GM12892 (cell line): ENCODE measurements around the gene HIVEP3.
A peak's percentile ranks its signal among the peaks of the same experiment; 100 is the strongest.

Source experiments
- DNase-seq: peaks from one replicate; pipeline ENCODE4 v3.0.0; 2011; ENCODE audit not compliant: insufficient read length
- FAIRE-seq: peaks from 2 replicates; lab custom pipeline; 2011; peaks lifted over from hg19 to GRCh38; lab: Jason Lieb, UNC
- POLR2A ChIP-seq: IDR thresholded peaks from 2 replicates; pipeline ENCODE4 v1.6.1; 2011; ENCODE audit warnings: low read depth, low read length, control low read depth
- POLR2AphosphoS5 ChIP-seq: IDR thresholded peaks from 2 replicates; pipeline ENCODE4 v1.6.1; 2011; ENCODE audit warnings: low read depth, low read length, control low read depth
- TAF1 ChIP-seq: IDR thresholded peaks from 2 replicates; pipeline ENCODE4 v1.6.1; 2011; ENCODE audit warnings: low read depth, mild to moderate bottlenecking, control low read depth, low read length, borderline replicate concordance

HIVEP3 gene

DNA sequence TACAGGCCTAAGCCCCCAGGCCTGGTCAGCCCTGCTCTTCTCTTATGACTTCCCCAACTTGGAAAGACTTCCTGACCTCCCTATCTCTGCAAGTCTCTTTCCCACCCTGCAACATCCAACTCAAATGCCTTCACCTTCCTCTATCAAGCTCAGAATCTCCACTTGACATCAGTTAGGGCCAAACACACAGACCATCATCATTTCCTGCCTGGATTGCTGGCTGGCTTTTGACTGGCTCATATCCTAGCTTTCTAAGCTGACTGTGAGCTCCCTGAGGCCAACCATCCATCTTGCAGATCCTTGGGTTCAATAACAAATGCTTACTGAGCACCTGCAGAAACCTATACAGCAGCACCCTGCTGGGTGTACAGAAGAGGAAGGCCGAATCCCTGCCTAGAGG, 296.9 kb downstream of the HIVEP3 start:
- peak; percentile 21 for FAIRE-seq
- TF ChIP-seq POLR2A (no peak), POLR2AphosphoS5 (no peak), TAF1 (no peak)
- no peak for DNase-seq

DNA sequence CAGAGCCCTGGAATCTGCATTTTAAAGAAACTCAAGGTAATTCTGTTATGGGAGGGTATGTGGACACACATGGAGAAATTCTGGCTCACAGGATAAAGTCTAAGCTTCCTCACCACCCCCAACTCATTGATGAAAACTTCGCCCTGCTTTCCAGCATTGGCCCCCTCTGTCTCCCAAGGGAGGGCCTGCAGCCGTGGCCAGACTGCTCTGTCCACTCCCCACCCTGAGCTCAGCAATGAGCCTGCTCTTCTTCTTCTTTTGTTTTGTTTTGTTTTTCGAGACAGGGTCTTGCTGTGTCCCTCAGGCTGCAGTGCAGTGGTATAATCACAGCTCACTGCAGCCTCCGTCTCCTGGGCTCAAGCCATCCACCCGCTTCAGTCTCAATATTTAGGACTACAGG, 297.5 kb downstream of the HIVEP3 start:
- DNase-seq (no peak), FAIRE-seq (no peak)
- TF ChIP-seq POLR2AphosphoS5 (no peak), TAF1 (no peak)

DNA sequence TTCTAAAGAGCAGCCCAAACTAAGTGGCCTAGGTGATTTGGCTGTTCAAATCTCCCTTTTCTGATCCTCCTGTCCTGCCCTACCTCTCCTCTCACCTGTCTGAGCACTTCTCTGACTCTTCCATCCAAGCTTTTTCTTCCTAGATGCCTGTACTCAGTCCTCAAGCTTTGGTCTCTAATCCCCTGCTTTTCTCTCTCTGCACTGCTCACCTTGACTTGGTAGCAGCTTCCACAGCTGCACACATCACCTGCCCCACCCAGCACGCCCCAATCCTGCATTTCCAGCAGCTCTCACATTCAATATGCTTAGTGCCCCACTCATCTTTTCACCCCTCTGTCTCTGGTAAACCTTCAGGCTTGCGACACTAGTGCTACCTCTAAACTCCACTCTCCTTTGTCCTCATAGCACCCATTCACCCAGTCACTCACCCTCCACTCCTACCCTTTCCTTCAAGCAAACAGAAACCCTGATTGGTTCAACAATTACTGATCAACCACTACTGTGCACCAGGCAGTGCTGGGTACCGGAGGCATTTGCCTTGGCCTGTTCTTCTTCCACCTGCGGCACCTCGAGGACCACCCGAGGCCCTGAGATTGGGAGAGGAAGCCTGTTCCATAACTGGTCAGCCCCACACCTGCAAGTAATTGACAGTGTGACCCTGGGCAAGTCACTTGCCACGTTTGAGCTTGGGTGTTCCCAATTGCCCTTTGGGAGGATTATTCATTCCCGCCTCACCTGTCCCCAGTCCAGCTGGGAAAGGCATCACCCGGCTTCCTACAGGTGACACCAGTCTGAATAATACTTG, 298.2 kb downstream of the HIVEP3 start:
- TF ChIP-seq POLR2A: no peak
- no peak for TF ChIP-seq POLR2AphosphoS5
- TF ChIP-seq TAF1: no peak
- peak; percentile 78 for FAIRE-seq
- DNase-seq: no peak

DNA sequence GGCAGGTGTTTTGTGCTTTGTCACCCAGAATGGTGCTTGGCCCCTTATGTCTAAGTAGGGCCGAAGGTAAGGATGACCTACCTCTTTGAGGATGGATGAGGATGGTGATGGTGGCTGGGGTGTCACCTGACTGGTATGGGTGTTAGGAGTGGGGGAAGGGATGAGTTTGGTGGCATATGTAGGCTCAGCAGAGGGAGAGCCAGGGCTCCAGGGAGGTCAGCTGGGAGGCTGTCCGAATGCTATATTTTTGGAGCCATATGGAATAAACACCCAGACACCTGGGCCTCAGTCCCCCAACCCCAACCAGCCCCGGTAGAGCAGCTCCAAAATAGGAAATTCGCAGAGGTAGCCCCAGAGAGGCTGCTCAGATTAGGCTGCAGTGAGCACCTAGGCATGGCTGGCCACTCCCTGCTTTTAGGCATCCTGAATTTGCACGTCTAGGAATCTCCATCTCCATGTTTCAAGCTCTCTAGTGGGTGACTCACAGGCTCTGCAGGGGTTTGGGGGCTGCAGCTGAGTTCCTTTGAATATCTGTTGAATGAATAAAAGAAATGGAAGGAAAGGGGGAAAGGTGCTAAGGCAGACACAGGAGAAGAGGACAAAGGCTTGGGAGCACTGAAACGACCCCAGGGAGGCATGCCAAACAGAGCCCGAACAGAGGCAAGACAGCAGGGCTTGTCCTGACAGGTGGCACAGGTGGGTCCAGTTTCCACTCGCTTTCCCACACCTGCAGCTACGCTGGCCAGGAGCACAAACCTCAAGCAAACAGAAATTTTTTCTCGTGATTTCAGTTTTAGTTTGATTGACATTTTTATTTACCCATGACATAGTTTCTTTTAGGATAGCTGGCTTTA, 299.0 kb downstream of the HIVEP3 start:
- no peak for DNase-seq
- TF ChIP-seq POLR2AphosphoS5: no peak
- FAIRE-seq: no peak

DNA sequence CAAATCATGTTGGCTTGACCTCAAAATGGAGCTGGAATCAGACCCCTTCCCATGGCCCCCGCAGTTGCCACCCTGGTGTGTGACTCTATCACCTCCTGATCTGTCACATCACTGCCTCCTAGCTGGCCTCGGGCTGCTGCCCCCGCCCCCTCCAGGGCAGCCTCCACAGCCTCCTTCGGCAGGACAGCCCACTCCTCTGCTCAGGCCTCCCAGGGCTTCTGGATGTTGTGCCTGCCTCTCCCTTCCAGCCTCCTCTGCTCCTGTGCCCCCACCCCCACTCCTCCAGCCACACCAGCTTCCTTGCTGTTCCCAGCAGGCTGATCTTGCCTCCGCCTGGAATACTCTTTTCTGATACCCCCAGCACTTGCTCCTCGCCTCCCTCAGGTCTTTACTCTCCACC, 299.9 kb downstream of the HIVEP3 start:
- no peak for TF ChIP-seq POLR2A
- FAIRE-seq: no peak
- DNase-seq: no peak

DNA sequence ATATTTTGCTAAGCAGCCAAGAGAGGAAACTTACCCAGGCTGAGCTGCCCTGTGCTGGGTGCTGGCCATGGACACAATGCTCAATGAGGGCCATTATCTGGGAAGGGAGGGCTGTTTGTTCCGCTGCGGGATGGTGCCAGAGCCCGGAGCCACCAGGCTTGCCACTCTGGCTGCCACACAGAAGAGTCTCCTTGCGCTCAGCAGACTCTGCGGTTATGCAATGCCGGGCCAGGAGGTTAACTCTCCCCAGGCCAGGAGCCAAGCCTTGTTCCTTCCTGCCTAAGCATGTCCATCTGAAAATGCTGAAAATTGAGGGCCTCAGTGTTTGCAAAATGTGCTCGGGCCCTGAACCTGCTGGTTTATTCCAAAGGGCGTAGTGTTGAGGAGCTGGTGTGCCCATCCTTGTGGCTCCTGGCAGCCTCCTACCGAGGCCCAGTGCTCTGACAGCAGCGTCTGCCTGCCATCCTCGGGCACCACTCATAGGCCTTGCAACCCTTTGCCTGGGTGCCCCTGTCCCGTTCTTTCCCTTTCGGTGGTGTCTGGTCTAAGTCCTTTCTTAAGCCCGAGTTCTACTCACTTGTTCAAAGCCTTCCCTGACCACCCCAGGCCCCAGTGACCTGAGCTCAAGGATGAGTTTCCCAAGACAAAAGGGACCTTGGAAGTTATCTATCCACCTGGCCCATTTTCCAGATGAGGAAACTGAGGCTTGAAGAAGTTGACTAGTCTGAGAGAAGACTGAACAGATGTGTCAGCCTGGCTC, 300.5 kb downstream of the HIVEP3 start:
- no peak for FAIRE-seq
- TF ChIP-seq POLR2AphosphoS5: no peak
- no peak for TF ChIP-seq TAF1
- no peak for TF ChIP-seq POLR2A
- no peak for DNase-seq

DNA sequence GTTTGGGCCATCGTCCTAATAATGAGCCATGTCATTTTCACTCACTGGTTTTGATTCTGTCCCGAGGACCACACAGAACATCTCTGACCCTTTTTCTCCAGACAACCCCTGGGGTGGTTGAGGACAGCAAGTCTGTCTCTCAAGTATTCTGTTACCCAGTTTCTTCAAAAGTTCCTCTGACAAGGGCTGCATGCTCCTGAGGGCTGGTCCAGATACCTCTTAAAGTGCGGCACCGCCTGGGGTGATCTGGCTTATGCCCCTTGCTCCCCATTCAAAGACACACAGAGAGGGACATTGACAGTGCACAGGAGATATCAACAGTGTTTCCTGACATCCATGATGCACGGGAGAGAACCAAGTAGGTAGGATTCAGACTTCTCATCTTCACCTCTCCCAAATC, 301.4 kb downstream of the HIVEP3 start:
- TF ChIP-seq TAF1: no peak
- no peak for TF ChIP-seq POLR2AphosphoS5
- no peak for TF ChIP-seq POLR2A
- FAIRE-seq (no peak), DNase-seq (no peak)

DNA sequence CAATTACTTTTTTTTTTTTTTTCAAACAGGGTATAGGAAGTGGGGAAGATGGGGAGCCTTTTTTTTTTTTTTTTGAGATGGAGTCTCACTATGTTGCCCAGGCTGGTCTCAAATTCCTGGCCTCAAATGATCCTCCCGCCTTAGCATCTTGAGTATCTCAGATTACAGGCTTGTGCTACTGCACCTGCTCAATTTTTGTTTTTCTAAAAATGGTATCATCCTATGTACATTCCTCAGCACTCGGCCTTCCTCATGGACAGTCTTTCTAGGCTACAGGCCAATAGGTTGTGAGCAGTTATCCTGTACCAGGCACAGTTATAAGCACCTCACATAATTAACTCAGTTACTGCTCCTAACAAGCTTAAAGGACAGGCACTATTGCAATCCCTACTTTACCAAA, 302.2 kb downstream of the HIVEP3 start:
- TF ChIP-seq POLR2AphosphoS5 (no peak), POLR2A (no peak), TAF1 (no peak)
- DNase-seq: no peak
- no peak for FAIRE-seq

DNA sequence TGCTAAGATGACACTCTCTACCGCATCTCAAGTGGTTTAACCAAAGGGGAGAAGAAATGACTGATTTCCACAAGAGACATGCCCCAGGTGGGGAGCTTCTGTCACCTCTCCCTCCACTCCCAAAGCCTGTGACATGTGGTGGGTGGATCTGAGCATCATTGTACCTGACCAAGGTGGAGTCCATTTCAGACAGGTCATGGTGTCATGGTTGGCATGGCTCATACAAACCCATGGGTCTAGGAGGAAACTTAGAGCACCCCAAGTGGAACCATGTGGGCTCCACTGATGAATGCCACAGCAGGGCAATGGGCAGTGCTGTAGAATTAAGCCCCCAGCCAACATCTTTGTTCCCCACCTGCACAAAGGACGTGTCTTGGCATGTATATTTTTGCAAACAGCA, 302.7 kb downstream of the HIVEP3 start:
- FAIRE-seq (no peak), DNase-seq (no peak)
- TF ChIP-seq POLR2AphosphoS5 (no peak), TAF1 (no peak), POLR2A (no peak)

DNA sequence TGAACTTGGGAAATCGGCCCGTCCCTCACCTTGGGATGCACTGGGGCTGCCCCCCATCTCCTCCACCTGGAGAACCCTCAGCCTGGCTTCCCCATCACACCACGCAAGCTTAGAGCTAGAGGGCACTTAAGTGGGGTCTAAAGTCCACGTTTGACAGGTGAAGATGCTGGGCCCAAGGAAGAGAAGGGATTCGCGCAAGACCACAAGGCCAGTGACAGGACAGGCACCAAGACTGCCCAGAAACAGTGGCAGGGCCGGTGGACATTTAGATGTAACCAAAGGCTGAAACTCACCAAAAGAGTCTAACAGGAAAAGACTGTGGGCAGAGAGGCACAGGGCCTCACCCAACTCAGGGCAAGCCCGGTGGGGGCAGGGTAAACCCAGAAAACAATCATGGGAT, 303.4 kb downstream of the HIVEP3 start:
- FAIRE-seq (no peak), DNase-seq (no peak)
- TF ChIP-seq TAF1: no peak
- no peak for TF ChIP-seq POLR2A
- TF ChIP-seq POLR2AphosphoS5: no peak

DNA sequence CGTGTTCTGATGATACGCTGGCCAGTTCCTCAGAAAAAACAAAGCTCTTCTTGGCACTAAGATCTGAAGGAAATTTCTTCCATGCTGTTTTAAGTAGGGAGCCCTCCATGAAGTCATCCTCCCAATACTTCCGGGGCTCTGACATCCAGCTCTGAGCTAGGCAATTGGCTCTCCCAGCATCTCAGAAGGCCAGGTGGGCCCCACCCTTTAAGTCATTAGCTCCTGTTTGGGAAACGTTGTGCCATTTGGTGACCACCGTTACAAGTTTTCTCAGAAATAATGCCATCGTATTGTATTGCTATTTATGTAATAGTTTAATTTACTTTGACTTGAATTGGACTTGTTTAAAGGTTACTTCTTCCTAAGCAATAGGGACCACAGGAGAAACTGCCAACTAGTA, 303.9 kb downstream of the HIVEP3 start:
- DNase-seq (no peak), FAIRE-seq (no peak)

More for the DNA sequence above, 303.9 kb downstream of the HIVEP3 start:
- no peak for TF ChIP-seq TAF1
- TF ChIP-seq POLR2A: no peak
- no peak for TF ChIP-seq POLR2AphosphoS5
